OCI-LY3 (cell line): ENCODE results near the gene SYT3.

ENCODE experiments used
- H2AFZ ChIP-seq: fragments of 200-600, 300-600 bp; shearing (Covaris generic); 2 replicates; pipeline ENCODE4 v1.6.0; 2014; ENCODE audit warnings: antibody characterized with exemption, low read depth, low read length
- H3K27ac ChIP-seq: fragments of 200-600, 300-600 bp; sonication (generic); 2 replicates; pipeline ENCODE4 v1.5.1; 2014; ENCODE audit warnings: mild to moderate bottlenecking, low read length, moderate library complexity, mixed read lengths
- H3K27me3 ChIP-seq: fragments of 200-600, 300-600 bp; sonication (generic); 2 replicates; pipeline ENCODE4 v1.6.1; 2014; ENCODE audit warnings: low read depth, low read length, mixed read lengths
- H3K36me3 ChIP-seq: fragments of 200-600, 300-600 bp; sonication (generic); replicated peaks from 2 replicates; pipeline ENCODE3; 2014; ENCODE audit warnings: low read depth, low read length, mixed read lengths
- H3K4me1 ChIP-seq: fragments of 300-600, 200-600 bp; sonication (generic); 2 replicates; pipeline ENCODE4 v1.6.1; 2014; ENCODE audit warnings: low read length, mixed read lengths
- H3K4me2 ChIP-seq: fragments of 200-600, 300-600 bp; sonication (generic); 2 replicates; pipeline ENCODE4 v1.6.1; 2014; ENCODE audit warnings: low read length, mixed read lengths
- H3K4me3 ChIP-seq: fragments of 300-600, 200-600 bp; sonication (generic); 2 replicates; pipeline ENCODE4 v1.5.1; 2014; ENCODE audit warnings: antibody characterized with exemption, mild to moderate bottlenecking, low read length, moderate library complexity
- H3K79me2 ChIP-seq: fragments of 300-600, 200-600 bp; shearing (Covaris generic); 2 replicates; pipeline ENCODE4 v1.6.1; 2014; ENCODE audit warnings: mild to moderate bottlenecking, low read length, mixed read lengths
- H3K9ac ChIP-seq: fragments of 300-600, 200-600 bp; shearing (Covaris generic); 2 replicates; pipeline ENCODE4 v1.6.0; 2014; ENCODE audit warnings: mild to moderate bottlenecking, low read length, moderate library complexity
- H3K9me3 ChIP-seq: fragments of 200-600, 300-600 bp; shearing (Covaris generic); 2 replicates; pipeline ENCODE4 v1.6.1; 2014; ENCODE audit warnings: low read length, mixed read lengths; ENCODE audit not compliant: insufficient read depth
- H4K20me1 ChIP-seq: fragments of 200-600, 300-600 bp; sonication (generic); 2 replicates; pipeline ENCODE4 v1.6.1; 2016; ENCODE audit warnings: low read length, mixed read lengths; ENCODE audit not compliant: insufficient read depth
- EZH2phosphoT487 ChIP-seq: fragments of 200-600 bp; shearing (Covaris generic); IDR thresholded peaks from 2 replicates; pipeline ENCODE4 v1.6.1; 2018; ENCODE audit warnings: antibody characterized with exemption, mixed run types, low read depth
- TF ChIP-seq, protein P1 (sequence below): fragments of 200-600, 300-600 bp; sonication (generic); IDR thresholded peaks from 2 replicates; pipeline ENCODE4 v1.5.1; 2014; ENCODE audit warnings: antibody characterized with exemption, low read length, low read depth

The SYT3 gene

DNA sequence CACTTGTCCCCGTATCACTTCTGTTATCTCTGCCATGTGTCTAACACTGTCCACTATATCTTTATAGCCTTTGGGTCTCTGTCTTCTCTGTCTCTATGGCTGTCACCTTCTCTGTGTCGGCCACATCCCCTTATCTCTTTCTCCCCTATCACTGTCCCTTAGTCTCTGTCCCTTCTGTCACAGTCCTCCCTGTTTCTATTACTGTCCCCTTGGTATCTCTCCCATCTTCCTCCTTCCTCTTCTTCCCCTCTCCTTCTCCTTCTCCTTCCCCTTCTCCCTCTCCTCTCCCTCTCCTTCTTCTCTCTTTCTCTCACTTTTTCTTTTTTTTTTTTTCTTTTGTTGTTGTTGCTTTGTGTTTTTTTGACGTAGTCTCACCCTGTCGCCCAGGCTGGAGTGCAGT is 36.7 kb downstream of the SYT3 start:
- Histone ChIP-seq H3K79me2 (no peaks in the 10 kb centered on the region), H4K20me1 (no peaks in the 10 kb centered on the region), H3K4me2 (no peak overlapping the region), H3K36me3 (no peaks in the 10 kb centered on the region), H3K27ac (no peak overlapping the region), H3K4me1 (no peaks in the 10 kb centered on the region), H2AFZ (no peak overlapping the region), H3K9ac (no peak overlapping the region), H3K9me3 (no peaks in the 10 kb centered on the region), H3K27me3 (peaks cover 26% of the 10 kb centered on the region), H3K4me3 (no peak overlapping the region)
- TF ChIP-seq, protein P1, sequence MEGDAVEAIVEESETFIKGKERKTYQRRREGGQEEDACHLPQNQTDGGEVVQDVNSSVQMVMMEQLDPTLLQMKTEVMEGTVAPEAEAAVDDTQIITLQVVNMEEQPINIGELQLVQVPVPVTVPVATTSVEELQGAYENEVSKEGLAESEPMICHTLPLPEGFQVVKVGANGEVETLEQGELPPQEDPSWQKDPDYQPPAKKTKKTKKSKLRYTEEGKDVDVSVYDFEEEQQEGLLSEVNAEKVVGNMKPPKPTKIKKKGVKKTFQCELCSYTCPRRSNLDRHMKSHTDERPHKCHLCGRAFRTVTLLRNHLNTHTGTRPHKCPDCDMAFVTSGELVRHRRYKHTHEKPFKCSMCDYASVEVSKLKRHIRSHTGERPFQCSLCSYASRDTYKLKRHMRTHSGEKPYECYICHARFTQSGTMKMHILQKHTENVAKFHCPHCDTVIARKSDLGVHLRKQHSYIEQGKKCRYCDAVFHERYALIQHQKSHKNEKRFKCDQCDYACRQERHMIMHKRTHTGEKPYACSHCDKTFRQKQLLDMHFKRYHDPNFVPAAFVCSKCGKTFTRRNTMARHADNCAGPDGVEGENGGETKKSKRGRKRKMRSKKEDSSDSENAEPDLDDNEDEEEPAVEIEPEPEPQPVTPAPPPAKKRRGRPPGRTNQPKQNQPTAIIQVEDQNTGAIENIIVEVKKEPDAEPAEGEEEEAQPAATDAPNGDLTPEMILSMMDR = no peak
- no peak for TF ChIP-seq EZH2phosphoT487

DNA sequence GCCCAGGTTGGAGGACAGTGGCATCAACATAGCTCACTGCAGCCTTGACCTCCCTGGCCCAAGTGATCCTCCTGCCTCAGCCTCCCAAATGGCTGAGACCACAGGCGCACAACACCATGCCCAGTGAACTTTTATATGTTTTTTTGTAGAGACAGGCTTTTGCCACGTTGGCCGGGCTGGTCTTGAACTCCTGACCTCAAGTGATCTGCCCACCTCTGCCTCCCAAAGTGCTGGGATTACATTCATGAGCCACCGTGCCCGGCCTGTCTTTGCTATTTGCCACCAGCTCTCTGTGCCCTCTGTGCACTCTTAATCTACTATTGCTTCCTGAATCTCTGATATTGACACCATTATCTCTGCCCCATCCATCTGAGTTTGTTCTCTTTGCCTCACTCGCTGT is 37.2 kb downstream of the SYT3 start:
- no peaks in the 10 kb centered on the region for H3K79me2 ChIP-seq
- H3K4me2 ChIP-seq = no peak overlapping the region
- H2AFZ ChIP-seq = no peak overlapping the region
- H3K27ac ChIP-seq = no peak overlapping the region
- H3K9ac ChIP-seq = no peak overlapping the region
- no peaks in the 10 kb centered on the region for H3K9me3 ChIP-seq
- H4K20me1 ChIP-seq = no peaks in the 10 kb centered on the region
- no peak overlapping the region for H3K4me3 ChIP-seq
- no peaks in the 10 kb centered on the region for H3K4me1 ChIP-seq
- no peak for TF ChIP-seq EZH2phosphoT487
- TF ChIP-seq, protein P1 = no peak
- H3K36me3 ChIP-seq = no peaks in the 10 kb centered on the region
- peaks cover 26% of the 10 kb centered on the region for H3K27me3 ChIP-seq

DNA sequence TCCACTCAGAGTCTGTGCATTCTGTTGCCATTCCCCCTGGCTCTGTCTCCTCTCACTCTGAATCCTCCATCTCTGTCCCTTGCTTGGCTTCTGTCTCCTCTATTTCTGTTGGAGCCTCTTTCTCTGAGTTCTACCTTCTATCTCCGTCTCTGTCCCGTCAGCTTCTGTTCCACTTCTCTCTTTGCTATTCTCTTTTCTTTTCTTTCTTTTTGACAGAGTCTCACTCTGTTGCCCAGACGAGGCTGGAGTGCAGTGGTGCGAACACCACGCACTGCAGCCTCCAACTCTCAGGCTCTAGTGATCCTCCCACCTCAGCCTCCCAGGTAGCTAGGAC is 37.6 kb downstream of the SYT3 start:
- Histone ChIP-seq H3K36me3 (no peaks in the 10 kb centered on the region), H4K20me1 (no peaks in the 10 kb centered on the region), H3K27ac (no peak overlapping the region), H3K4me1 (no peaks in the 10 kb centered on the region), H3K4me3 (no peak overlapping the region), H3K79me2 (no peaks in the 10 kb centered on the region), H3K9me3 (no peaks in the 10 kb centered on the region), H3K27me3 (peaks cover 26% of the 10 kb centered on the region), H2AFZ (no peak overlapping the region), H3K9ac (no peak overlapping the region), H3K4me2 (no peak overlapping the region)
- no peak for TF ChIP-seq EZH2phosphoT487
- TF ChIP-seq, protein P1 = no peak

DNA sequence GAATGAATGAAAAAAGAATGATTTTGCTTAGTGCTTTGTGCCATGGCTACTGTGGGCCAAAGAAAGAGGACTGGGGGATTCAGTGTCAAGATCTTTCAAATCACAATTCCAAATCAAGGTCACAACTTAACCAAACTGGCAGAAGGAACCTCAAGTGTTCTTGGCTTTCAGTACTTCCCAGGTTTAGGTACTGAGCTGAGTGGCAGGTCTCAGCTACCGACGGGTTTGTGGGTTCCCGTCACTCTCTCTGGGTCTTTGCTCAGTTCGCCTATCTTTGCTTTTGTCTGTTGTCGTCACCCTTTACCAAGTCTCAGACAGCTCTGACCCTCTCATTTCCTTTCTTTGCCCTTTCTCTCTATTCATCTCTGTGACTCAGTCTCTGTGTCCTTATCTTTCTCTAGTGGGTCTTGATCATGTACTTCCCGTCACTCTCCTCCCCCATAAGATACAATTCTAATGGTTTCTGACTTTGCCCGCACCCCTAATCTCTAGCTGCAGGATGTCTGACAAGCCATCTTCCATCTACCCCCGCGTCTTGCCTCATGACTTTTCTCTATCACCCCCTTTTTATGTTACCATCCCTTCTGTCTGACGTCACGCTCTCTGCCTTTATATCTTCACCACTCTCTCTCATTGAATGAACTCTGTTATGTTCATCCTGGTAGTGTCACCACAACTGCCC is 38.1 kb downstream of the SYT3 start:
- no peak overlapping the region for H2AFZ ChIP-seq
- no peaks in the 10 kb centered on the region for H3K9me3 ChIP-seq
- no peak overlapping the region for H3K4me2 ChIP-seq
- H3K9ac ChIP-seq = no peak overlapping the region
- H3K79me2 ChIP-seq = no peaks in the 10 kb centered on the region
- H3K27ac ChIP-seq = no peak overlapping the region
- no peak for TF ChIP-seq EZH2phosphoT487
- TF ChIP-seq, protein P1 = no peak
- H3K36me3 ChIP-seq = no peaks in the 10 kb centered on the region
- no peaks in the 10 kb centered on the region for H3K4me1 ChIP-seq
- no peak overlapping the region for H3K4me3 ChIP-seq
- peaks cover 26% of the 10 kb centered on the region for H3K27me3 ChIP-seq
- H4K20me1 ChIP-seq = no peaks in the 10 kb centered on the region
